ENCODE measurements around the gene NRN1.

NRN1 gene

DNA sequence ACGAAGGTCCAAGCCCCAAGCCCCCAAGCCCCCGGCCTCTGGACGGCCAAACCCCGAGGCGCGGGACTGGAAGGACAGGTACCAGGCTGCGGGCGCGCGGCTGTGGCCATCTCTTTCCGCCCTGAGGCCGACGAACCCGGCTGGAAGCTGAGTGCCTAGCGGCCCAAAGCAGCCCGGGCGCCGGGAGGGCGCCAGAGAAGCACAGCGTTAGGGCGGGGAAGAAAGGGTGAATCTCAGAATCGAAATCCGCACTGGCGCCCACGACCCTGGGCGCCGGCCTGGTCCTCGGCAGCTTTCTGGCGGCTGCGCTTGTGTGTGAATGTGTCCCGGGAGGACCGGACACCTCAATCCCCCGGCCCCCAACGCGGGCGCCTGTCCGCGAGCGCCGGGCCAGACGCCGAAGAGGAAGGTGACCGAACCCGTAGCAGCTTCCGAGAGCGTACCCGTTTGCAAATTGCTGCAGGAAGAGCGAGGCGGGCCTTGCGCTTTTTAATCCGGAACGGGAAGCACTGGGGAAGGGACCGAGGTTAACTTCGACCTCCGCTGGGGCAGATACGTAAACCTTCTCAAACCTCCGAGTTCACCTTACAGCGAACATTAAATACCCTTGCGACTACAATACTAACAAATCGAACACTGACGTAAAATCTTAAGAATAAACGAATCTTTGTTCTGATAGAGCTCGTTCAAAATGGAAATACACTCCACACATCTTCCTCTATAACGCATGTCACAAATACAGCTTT, 2.9 kb downstream of the NRN1 start:
- Histone ChIP-seq H3K9me3 (no peaks in the 10 kb centered on the region), H3K27ac (peak overlapping the region; percentile 49), H3K4me1 (ENCODE audit: control insufficient read depth in 1 of 2, insufficient read depth in 1 of 2, low read depth in 1 of 2, low read length in 1 of 2) (peaks cover 73 to 81% of the 10 kb centered on the region in 2 experiments), H3K4me3 (ENCODE audit: low read depth in 1 of 2, low read length in 1 of 2) (peak overlapping the region; percentile 58 to 63), H3K36me3 (no peaks in the 10 kb centered on the region), H3K27me3 (peaks cover 100% of the 10 kb centered on the region)
- TF ChIP-seq, protein P1, sequence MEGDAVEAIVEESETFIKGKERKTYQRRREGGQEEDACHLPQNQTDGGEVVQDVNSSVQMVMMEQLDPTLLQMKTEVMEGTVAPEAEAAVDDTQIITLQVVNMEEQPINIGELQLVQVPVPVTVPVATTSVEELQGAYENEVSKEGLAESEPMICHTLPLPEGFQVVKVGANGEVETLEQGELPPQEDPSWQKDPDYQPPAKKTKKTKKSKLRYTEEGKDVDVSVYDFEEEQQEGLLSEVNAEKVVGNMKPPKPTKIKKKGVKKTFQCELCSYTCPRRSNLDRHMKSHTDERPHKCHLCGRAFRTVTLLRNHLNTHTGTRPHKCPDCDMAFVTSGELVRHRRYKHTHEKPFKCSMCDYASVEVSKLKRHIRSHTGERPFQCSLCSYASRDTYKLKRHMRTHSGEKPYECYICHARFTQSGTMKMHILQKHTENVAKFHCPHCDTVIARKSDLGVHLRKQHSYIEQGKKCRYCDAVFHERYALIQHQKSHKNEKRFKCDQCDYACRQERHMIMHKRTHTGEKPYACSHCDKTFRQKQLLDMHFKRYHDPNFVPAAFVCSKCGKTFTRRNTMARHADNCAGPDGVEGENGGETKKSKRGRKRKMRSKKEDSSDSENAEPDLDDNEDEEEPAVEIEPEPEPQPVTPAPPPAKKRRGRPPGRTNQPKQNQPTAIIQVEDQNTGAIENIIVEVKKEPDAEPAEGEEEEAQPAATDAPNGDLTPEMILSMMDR (IDR thresholded peaks at IDR 0.05): no peak

DNA sequence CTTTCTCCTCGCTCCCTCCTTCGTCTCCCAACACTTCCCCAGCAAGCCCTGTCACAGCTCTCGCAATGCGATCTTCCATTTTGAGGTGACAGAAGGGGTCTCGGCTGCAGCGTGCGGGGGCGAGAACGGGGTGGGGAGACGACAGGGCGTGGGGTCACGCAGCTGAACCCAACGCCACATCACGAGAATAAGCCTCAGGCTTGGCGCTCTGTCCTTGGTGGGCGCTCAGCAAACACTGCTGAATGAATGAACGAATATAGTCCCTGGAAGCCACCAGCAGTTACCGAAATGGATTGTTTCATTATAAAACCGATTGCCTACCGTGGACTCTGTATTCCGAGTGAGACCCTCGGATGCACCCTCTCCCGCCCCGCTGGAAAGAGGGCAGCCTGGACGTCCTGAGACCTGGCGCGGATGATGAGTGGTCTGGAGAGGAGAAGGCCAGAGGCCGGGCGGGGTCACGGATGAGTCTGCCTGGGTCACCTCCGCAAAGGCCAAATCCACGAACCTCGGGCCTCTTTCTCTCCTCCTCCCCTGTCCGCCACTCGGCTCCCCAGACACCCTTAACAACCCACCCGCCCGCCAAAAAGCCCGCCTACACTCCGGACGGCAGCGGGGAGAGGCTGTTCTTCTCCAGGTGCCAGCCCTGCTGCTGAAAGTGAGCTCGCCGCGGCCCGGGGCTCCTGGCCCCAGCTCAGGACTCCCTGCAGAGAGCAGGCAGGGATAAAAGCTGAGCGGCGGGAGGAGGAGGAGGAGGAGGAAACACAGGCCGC, 3.7 kb downstream of the NRN1 start:
- Histone ChIP-seq H3K27ac (peak overlapping the region; percentile 49), H3K9me3 (no peaks in the 10 kb centered on the region), H3K4me3 (ENCODE audit: low read depth in 1 of 2, low read length in 1 of 2) (peak overlapping the region; percentile 58 to 63), H3K36me3 (no peaks in the 10 kb centered on the region), H3K27me3 (peaks cover 100% of the 10 kb centered on the region), H3K4me1 (ENCODE audit: control insufficient read depth in 1 of 2, insufficient read depth in 1 of 2, low read depth in 1 of 2, low read length in 1 of 2) (peaks cover 76 to 80% of the 10 kb centered on the region in 2 experiments)
- TF ChIP-seq, protein P1 (IDR thresholded peaks at IDR 0.05): no peak

DNA sequence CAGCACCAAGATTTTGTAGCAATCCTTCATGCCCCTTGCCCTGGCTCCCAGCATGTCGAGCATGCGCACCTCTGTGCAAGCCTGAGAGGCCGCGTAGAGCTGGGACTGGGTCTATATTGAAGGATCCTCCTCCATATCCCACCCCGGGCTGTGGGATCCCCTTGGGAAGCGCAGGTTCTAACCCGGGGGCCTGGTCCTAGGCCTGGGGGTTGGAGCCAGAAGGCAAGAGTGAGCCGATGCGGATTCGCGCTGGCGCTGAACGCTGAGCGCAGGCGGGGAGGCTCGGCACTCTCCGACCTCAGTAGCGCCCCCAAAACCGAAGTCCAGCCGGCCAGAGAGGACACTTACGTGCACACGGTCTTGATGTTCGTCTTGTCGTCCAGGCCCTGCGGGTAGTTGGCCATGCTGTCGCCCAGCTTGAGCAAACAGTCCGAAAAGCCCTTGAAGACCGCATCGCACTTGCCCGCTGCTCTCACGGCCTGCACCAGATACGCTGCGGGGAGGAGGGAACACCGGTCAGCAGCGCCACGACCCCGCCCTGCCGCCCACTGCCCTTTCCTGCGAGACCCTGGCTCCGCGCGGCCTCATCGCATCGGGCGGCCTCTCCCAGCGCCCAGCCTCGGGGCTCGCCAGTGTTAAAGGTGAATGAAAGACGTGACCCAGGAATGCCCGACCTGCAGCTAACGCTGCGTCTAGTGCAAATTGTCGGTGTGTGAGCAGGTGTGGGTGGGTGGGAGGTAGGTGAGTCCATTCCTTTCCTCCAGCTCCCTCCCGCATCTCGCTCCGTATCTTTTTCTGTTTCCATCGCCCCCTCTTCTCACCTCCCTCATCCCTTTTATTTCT, 4.5 kb downstream of the NRN1 start:
- peaks cover 100% of the 10 kb centered on the region for H3K27me3 ChIP-seq
- no peaks in the 10 kb centered on the region for H3K36me3 ChIP-seq
- H3K27ac ChIP-seq: no peak overlapping the region
- H3K4me1 ChIP-seq (ENCODE audit: control insufficient read depth in 1 of 2, insufficient read depth in 1 of 2, low read depth in 1 of 2, low read length in 1 of 2): peaks cover 76 to 78% of the 10 kb centered on the region in 2 experiments
- no peaks in the 10 kb centered on the region for H3K9me3 ChIP-seq
- peak overlapping the region; percentile 58 to 63 for H3K4me3 ChIP-seq (ENCODE audit: low read depth in 1 of 2, low read length in 1 of 2)
- TF ChIP-seq, protein P1 (IDR thresholded peaks at IDR 0.05): no peak

DNA sequence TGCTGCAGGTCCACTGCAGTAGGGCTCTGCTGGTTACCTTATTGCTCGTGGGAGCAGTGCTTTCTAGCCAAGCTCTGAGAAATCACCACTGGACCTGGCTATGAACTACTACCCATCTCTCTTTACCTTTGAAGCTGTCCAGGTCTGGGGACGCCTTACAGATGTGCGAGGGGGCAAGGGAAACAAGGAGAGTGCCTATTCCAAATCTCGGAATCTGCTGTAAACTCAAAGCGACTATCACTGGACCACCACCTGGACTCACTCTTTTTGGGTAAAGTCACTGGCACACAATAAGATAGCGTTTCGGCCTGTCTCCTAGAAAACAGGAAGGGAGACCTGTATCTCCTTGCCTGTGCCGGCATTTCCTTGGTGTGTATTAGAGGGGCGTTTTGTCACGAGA, 5.3 kb downstream of the NRN1 start:
- no peak overlapping the region for H3K4me3 ChIP-seq (ENCODE audit: low read depth in 1 of 2, low read length in 1 of 2)
- no peak overlapping the region for H3K27ac ChIP-seq
- peaks cover 75 to 78% of the 10 kb centered on the region in 2 experiments for H3K4me1 ChIP-seq (ENCODE audit: control insufficient read depth in 1 of 2, insufficient read depth in 1 of 2, low read depth in 1 of 2, low read length in 1 of 2)
- no peaks in the 10 kb centered on the region for H3K9me3 ChIP-seq
- TF ChIP-seq, protein P1 (IDR thresholded peaks at IDR 0.05): no peak
- H3K36me3 ChIP-seq: no peaks in the 10 kb centered on the region
- H3K27me3 ChIP-seq: peaks cover 100% of the 10 kb centered on the region
